ENCODE measurements around the gene USP47.
A peak's percentile ranks its signal among the peaks of the same experiment; 100 is the strongest.

USP47 gene

GRCh38 chr11:11848891-11849746, 7.3 kb downstream of the USP47 start:
- H3K4me3 ChIP-seq (ENCODE audit: low read depth, low read length), result no peak overlapping the region
- ChIA-PET POLR2A (interaction anchor here (0.6 to 0.7 kb wide), 3 partner anchors 988 to 1314 kb away, joined by 3 to 4 read pairs (median 3); partner anchors contain the start of gene EIF4G2), CTCF (interaction anchor here (0.6 to 1.4 kb wide), 21 partner anchors 9 to 373 kb away, joined by 3 to 7 read pairs (median 4); no protein-coding TSS in a partner anchor)
- H3K4me1 ChIP-seq (ENCODE audit: control insufficient read depth, insufficient read depth, low read length), result peaks cover 2% of the 10 kb centered on the region; the same call in 1 of the 2 replicates
- H3K27ac ChIP-seq (ENCODE audit: extremely low read depth, low read depth, low read length), result no peak overlapping the region
- H3K9me3 ChIP-seq (ENCODE audit: control insufficient read depth, insufficient read depth, low read depth, low read length), result no peaks in the 10 kb centered on the region
- no peaks in the 10 kb centered on the region for H3K36me3 ChIP-seq (ENCODE audit: control insufficient read depth in 2 of 2, insufficient read depth in 1 of 2, low read length in 2 of 2)
- TF ChIP-seq ZNF16 (tag by site-specific recombination; IDR thresholded peaks at IDR 0.05; ENCODE audit: low read depth) (no peak), ZNF121 (tag by site-specific recombination; IDR thresholded peaks at IDR 0.05) (no peak), ZBTB1 (tag by site-specific recombination; IDR thresholded peaks at IDR 0.05) (no peak), ZNF169 (tag by site-specific recombination; IDR thresholded peaks at IDR 0.05) (no peak), ZNF175 (tag by site-specific recombination; IDR thresholded peaks at IDR 0.05) (no peak), ZNF239 (tag by site-specific recombination; IDR thresholded peaks at IDR 0.05) (no peak), ZBTB7A (tag by site-specific recombination; IDR thresholded peaks at IDR 0.05; ENCODE audit: low read depth) (no peak), SP7 (tag by site-specific recombination; IDR thresholded peaks at IDR 0.05) (no peak), ZFP37 (tag by site-specific recombination; IDR thresholded peaks at IDR 0.05) (no peak), ZXDB (tag by site-specific recombination; IDR thresholded peaks at IDR 0.05) (0 out of 2 replicates have a peak, but pooled peaks have one; percentile 21), CTCF (tag by site-specific recombination; IDR thresholded peaks at IDR 0.05) (peak; percentile 49; the same call in 1 of the 2 replicates), ZNF248 (tag by site-specific recombination; IDR thresholded peaks at IDR 0.05) (no peak), ZNF623 (tag by site-specific recombination; IDR thresholded peaks at IDR 0.05) (no peak), ZNF660 (tag by site-specific recombination; IDR thresholded peaks at IDR 0.05) (0 out of 2 replicates have a peak, but pooled peaks have one; percentile 39), ZNF174 (tag by site-specific recombination; IDR thresholded peaks at IDR 0.05) (no peak), MEIS1 (CRISPR knock-in tag; IDR thresholded peaks at IDR 0.05; ENCODE audit: borderline replicate concordance) (no peak), BCL11A (tag by site-specific recombination; IDR thresholded peaks at IDR 0.05; ENCODE audit: low read depth) (no peak), TSHZ1 (tag by site-specific recombination; IDR thresholded peaks at IDR 0.05; ENCODE audit: borderline replicate concordance) (no peak), ZNF223 (tag by site-specific recombination; IDR thresholded peaks at IDR 0.05) (no peak), ZFHX2 (tag by site-specific recombination; conservative IDR thresholded peaks at IDR 0.05) (no peak), ZNF394 (tag by site-specific recombination; IDR thresholded peaks at IDR 0.05; ENCODE audit: borderline replicate concordance) (no peak), ZSCAN18 (tag by site-specific recombination; IDR thresholded peaks at IDR 0.05) (no peak), ZNF473 (tag by site-specific recombination; IDR thresholded peaks at IDR 0.05) (no peak), ZNF544 (tag by site-specific recombination; IDR thresholded peaks at IDR 0.05) (no peak), ZNF423 (tag by site-specific recombination; IDR thresholded peaks at IDR 0.05) (no peak), ZNF600 (tag by site-specific recombination; IDR thresholded peaks at IDR 0.05) (0 out of 2 replicates have a peak, but pooled peaks have one; percentile 20), EGR2 (tag by site-specific recombination; IDR thresholded peaks at IDR 0.05; ENCODE audit: low read depth) (no peak), ZNF48 (tag by site-specific recombination; IDR thresholded peaks at IDR 0.05) (no peak), ZNF324 (tag by site-specific recombination; IDR thresholded peaks at IDR 0.05) (no peak), ZNF416 (tag by site-specific recombination; IDR thresholded peaks at IDR 0.05) (no peak), HIC1 (tag by site-specific recombination; IDR thresholded peaks at IDR 0.05) (no peak)

Measured in HEK293 (cell line).